Ishikawa (cell line): Measurements from ENCODE around the gene CNNM2.

Source experiments
- CEBPB ChIP-seq: IDR thresholded peaks from 2 replicates; pipeline ENCODE4 v1.6.1; 2012
- CREB1 ChIP-seq: IDR thresholded peaks from 2 replicates; pipeline ENCODE4 v1.6.1; 2012; ENCODE audit warnings: low read depth
- EGR1 ChIP-seq: IDR thresholded peaks from 2 replicates; pipeline ENCODE4 v1.6.1; 2012
- EP300 ChIP-seq: IDR thresholded peaks from 2 replicates; pipeline ENCODE4 v1.6.1; 2012; ENCODE audit warnings: borderline replicate concordance
- FOXM1 ChIP-seq: IDR thresholded peaks from 2 replicates; pipeline ENCODE4 v1.6.1; 2012; ENCODE audit warnings: low read depth, borderline replicate concordance
- MAX ChIP-seq: IDR thresholded peaks from 2 replicates; pipeline ENCODE4 v1.6.1; 2012
- NFIC ChIP-seq: IDR thresholded peaks from 2 replicates; pipeline ENCODE4 v1.6.1; 2012
- RAD21 ChIP-seq: IDR thresholded peaks from 2 replicates; pipeline ENCODE4 v1.6.1; 2012; ENCODE audit warnings: low read depth
- REST ChIP-seq: IDR thresholded peaks from 2 replicates; pipeline ENCODE4 v1.6.1; 2012; ENCODE audit warnings: low read depth, mild to moderate bottlenecking
- TAF1 ChIP-seq: IDR thresholded peaks from 2 replicates; pipeline ENCODE4 v1.6.1; 2012; ENCODE audit warnings: low read depth, mild to moderate bottlenecking
- TCF12 ChIP-seq: IDR thresholded peaks from 2 replicates; pipeline ENCODE4 v1.6.1; 2012; ENCODE audit warnings: low read depth
- TEAD4 ChIP-seq: IDR thresholded peaks from 2 replicates; pipeline ENCODE4 v1.6.1; 2012
- YY1 ChIP-seq: IDR thresholded peaks from 2 replicates; pipeline ENCODE4 v1.6.1; 2012; ENCODE audit warnings: low read depth
- ZBTB7A ChIP-seq: IDR thresholded peaks from 2 replicates; pipeline ENCODE4 v1.6.1; 2012; ENCODE audit warnings: low read depth
- TF ChIP-seq, protein P1 (sequence below): IDR thresholded peaks from 2 replicates; pipeline ENCODE4 v1.6.1; 2012

CNNM2 gene

DNA sequence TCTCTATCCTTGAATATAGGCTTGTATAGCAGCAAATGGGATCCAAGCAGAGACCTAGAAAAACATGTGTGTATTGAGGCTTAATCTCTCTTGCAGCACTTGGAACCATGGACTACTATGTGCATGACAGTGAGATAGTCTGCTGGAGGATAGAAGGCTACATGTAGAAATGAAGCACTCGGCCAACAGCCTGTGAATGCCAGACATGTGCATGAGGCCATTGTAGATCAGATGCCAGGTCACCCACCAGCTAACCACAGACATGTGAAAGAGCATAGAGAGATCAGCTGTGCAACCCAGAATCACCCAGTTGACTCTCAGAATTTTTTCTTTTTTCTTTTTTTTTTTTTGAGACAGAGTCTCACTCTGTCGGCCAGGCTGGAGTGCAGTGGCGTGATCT is 184.1 kb downstream of the CNNM2 start:
- TF ChIP-seq, protein P1, sequence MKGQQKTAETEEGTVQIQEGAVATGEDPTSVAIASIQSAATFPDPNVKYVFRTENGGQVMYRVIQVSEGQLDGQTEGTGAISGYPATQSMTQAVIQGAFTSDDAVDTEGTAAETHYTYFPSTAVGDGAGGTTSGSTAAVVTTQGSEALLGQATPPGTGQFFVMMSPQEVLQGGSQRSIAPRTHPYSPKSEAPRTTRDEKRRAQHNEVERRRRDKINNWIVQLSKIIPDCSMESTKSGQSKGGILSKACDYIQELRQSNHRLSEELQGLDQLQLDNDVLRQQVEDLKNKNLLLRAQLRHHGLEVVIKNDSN: no peak
- TF ChIP-seq NFIC (no peak), EGR1 (no peak), EP300 (no peak), REST (no peak), YY1 (no peak), MAX (no peak), TAF1 (no peak), RAD21 (no peak), ZBTB7A (no peak), FOXM1 (no peak), CREB1 (no peak), CEBPB (no peak), TEAD4 (no peak), TCF12 (no peak)

DNA sequence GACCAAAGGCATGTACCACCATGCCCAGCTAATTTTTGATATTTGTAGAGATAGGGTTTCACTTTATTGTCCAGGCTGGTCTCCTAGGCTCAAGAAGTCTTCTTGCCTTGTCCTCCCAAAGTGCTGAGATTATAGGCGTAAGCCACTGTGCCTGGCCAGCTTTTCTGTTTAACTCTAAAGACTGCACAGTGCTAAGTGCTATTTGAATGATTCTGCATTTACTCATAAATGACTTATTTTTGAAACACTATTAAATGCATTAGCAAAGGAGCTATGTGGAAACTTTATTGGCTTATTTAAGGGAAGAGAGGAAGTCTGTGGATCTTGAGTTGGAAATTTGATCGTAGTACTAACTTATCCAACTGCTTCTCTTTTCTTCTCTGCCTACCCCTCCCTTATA is 185.9 kb downstream of the CNNM2 start:
- no peak for TF ChIP-seq TCF12
- no peak for TF ChIP-seq YY1
- no peak for TF ChIP-seq CEBPB
- no peak for TF ChIP-seq EP300
- no peak for TF ChIP-seq TEAD4
- no peak for TF ChIP-seq REST
- no peak for TF ChIP-seq TAF1
- TF ChIP-seq MAX: no peak
- TF ChIP-seq, protein P1: no peak
- no peak for TF ChIP-seq CREB1
- TF ChIP-seq ZBTB7A: no peak
- no peak for TF ChIP-seq NFIC
- no peak for TF ChIP-seq RAD21
- no peak for TF ChIP-seq FOXM1
- TF ChIP-seq EGR1: no peak

DNA sequence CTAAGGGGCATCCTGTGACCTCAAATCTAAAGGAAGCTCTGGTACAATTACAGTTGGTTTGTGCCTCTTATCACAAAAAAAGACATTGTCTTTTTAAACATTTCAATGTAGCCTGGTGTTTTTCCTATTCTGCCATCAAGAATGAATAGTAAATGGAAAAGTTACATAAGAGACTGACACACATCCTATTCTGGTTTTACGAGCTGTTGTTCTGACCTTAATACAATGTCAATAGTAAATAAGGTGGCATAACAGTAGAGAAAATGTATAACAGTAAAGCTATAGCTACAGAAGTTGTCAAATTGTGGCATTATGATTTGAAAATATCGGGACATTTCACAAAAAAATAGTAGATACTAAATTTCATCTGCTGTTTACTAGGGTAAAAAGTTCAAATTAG is 186.6 kb downstream of the CNNM2 start:
- TF ChIP-seq NFIC (no peak), YY1 (no peak), EGR1 (no peak), ZBTB7A (no peak), REST (no peak), RAD21 (no peak), TEAD4 (no peak), MAX (no peak), EP300 (no peak)
- TF ChIP-seq, protein P1: no peak

GRCh38 chr10:103105462-103105861 is 187.4 kb downstream of the CNNM2 start:
- TF ChIP-seq YY1 (no peak), FOXM1 (no peak), EP300 (no peak)
